Vagina (tissue), 2 donors: ENCODE measurements around the gene ADORA2B.

Source experiments
- CTCF ChIP-seq, 3 experiments: fragments of 450-650 bp in 2 of 3; fragments of 200-600 bp in 1 of 3; sonication (generic) in 1 of 3; IDR thresholded peaks; one replicate each; pipeline ENCODE4 v1.5.1; 2017 to 2019; ENCODE audit warnings: antibody characterized with exemption in 3 of 3, mild to moderate bottlenecking in 2 of 3, moderate library complexity in 2 of 3
- POLR2A ChIP-seq, 2 donors: fragments of 450-650 bp; IDR thresholded peaks; one replicate each; pipeline ENCODE4 v1.6.1; 2017; ENCODE audit warnings: antibody characterized with exemption in 2 of 2, mild to moderate bottlenecking in 2 of 2, moderate library complexity in 2 of 2
- POLR2AphosphoS5 ChIP-seq, 2 donors: sonication (generic); formaldehyde crosslinking; IDR thresholded peaks; one replicate each; pipeline ENCODE4 v1.9.0; 2017; ENCODE audit warnings: antibody characterized with exemption in 2 of 2, mild to moderate bottlenecking in 2 of 2, low read depth in 1 of 2; ENCODE audit not compliant: insufficient read depth in 1 of 2

- no peak for TF ChIP-seq POLR2A (IDR thresholded peaks at IDR 0.05)
- TF ChIP-seq CTCF (IDR thresholded peaks at IDR 0.05): no peak
- peak in 1 of 2 donors; percentile 40 for TF ChIP-seq POLR2AphosphoS5 (IDR thresholded peaks at IDR 0.05; ENCODE audit: insufficient read depth in 1 of 2, low read depth in 1 of 2)
Observed at GRCh38 chr17:16003841-16004240, 58.9 kb downstream of the ADORA2B start.
